ENCODE data around the gene PUM1. TPM values are rescaled to one million over a fixed set of nuclear protein-coding genes. Genes with fewer than 3 reads are reported as not detected.
A peak's percentile ranks its signal among the peaks of the same experiment; 100 is the strongest.

Gene PUM1
- total and polyA plus RNA-seq, 10 of the 15 experiments (the other 5 are each of a cell fraction or from before 2014, with no cell fraction given) = 21.4 to 75.3 (median 42.4) TPM

DNA sequence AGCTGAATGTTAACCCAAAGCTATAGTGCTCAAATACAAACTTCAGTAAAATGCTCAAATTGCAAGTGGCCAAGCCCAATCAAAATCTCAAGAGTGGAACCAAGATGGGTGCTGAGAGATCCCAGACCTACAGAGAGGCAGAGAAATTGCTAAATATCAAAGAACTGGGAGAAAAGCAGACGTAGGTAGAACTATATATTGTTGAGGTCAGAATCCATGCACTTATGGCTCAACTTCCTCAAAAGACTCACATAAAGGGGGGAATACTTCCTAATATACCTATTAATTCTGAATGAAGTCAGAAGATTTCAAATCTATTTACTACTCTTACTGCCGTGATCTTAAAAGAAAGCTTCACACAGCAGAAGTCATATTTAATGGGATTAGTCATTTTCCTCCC lies 65.2 kb downstream of the PUM1 start:
- H3K4me1 ChIP-seq (ENCODE audit: control insufficient read depth, insufficient read depth, low read length) = peaks cover 20% of the 10 kb centered on the region
- no peak overlapping the region for H3K9ac ChIP-seq (ENCODE audit: control insufficient read depth, insufficient read depth, low read length)
- FAIRE-seq (no peak), ATAC-seq (no peak), DNase-seq (ENCODE audit: low read depth, low spot score) (no peak)
- peaks cover 4 to 37% of the 10 kb centered on the region in 2 experiments for H3K36me3 ChIP-seq (ENCODE audit: control insufficient read depth in 2 of 2, insufficient read depth in 2 of 2, low read length in 1 of 2)
- H3K79me2 ChIP-seq (ENCODE audit: control insufficient read depth, insufficient read depth, low read length) = peaks cover 45% of the 10 kb centered on the region
- WGBS (ENCODE audit: insufficient coverage, insufficient replicate concordance, low lambda C conversion rate, missing lambda C conversion rate) = 71% methylated on average over 2 of the region's 2 CpGs
- no peak overlapping the region for H2AFZ ChIP-seq (ENCODE audit: control insufficient read depth, low read depth, low read length)
- H3K4me3 ChIP-seq = no peak overlapping the region
- ChIA-PET RAD21 (ENCODE audit: unreplicated experiment) (interaction anchor here (0.9 kb wide), 1 partner anchor 199 kb away, joined by 3 read pairs; no protein-coding TSS in a partner anchor), CTCF (interaction anchor here (1.5 kb wide), 1 partner anchor 11 kb away, joined by 4 read pairs; no protein-coding TSS in a partner anchor), SMC1A (ENCODE audit: uncharacterized antibody, unreplicated experiment) (interaction anchor here (0.7 to 1.5 kb wide), 5 partner anchors 9 to 24 kb away, joined by 3 to 6 read pairs (median 3); no protein-coding TSS in a partner anchor), POLR2A (interaction anchor here (1.5 kb wide), 1 partner anchor 10 kb away, joined by 4 read pairs; no protein-coding TSS in a partner anchor)
- TSS peak; percentile 3 for BruUV-seq (replicated peaks)
- H3K9me3 ChIP-seq (replicated peaks; ENCODE audit: control insufficient read depth, insufficient read depth, low read length) = no peaks in the 10 kb centered on the region
- intact Hi-C loops (cut with micrococcal nuclease; ENCODE audit: unreplicated experiment) = no loop called here
- peaks cover 2% of the 10 kb centered on the region; the same call in 1 of the 2 replicates for H4K20me1 ChIP-seq (ENCODE audit: control insufficient read depth, insufficient read depth)
- no peaks in the 10 kb centered on the region for H3K27me3 ChIP-seq (replicated peaks in 1 of 2; ENCODE audit: control insufficient read depth in 2 of 2, insufficient read depth in 2 of 2, low read length in 1 of 2)
- H3K4me2 ChIP-seq (ENCODE audit: control insufficient read depth, insufficient read depth) = no peak overlapping the region
- in situ Hi-C loops (cut with MboI) = no loop called here
- no peak overlapping the region for H3K27ac ChIP-seq (ENCODE audit: control insufficient read depth, insufficient read depth)
- TF ChIP-seq CTCF (IDR thresholded peaks at IDR 0.05 in 2 of 3, conservative IDR thresholded peaks at IDR 0.05 in 1 of 3; ENCODE audit: control insufficient read depth in 2 of 3, extremely low read depth in 1 of 3, insufficient read depth in 1 of 3, low read depth in 3 of 3, low read length in 3 of 3) (no peak), BHLHE40 (IDR thresholded peaks at IDR 0.05; ENCODE audit: borderline replicate concordance in 1 of 2, low read depth in 2 of 2, low read length in 1 of 2) (no peak), TCF12 (IDR thresholded peaks at IDR 0.05; ENCODE audit: low read depth, low read length) (no peak), BRCA1 (IDR thresholded peaks at IDR 0.05; ENCODE audit: low read depth, low read length) (no peak), LARP7 (IDR thresholded peaks at IDR 0.05) (no peak), SP1 (IDR thresholded peaks at IDR 0.05; ENCODE audit: low read depth, low read length) (no peak), ZNF687 (IDR thresholded peaks at IDR 0.05) (no peak), DPF2 (IDR thresholded peaks at IDR 0.05) (no peak), POLR2AphosphoS5 (IDR thresholded peaks at IDR 0.05; ENCODE audit: low read length) (no peak), EZH2 (IDR thresholded peaks at IDR 0.05; ENCODE audit: borderline replicate concordance, control insufficient read depth, low read depth, low read length) (no peak), SUPT20H (IDR thresholded peaks at IDR 0.05; ENCODE audit: borderline replicate concordance, control insufficient read depth, low read depth, low read length) (no peak), RELA (IDR thresholded peaks at IDR 0.05; ENCODE audit: borderline replicate concordance, partially characterized antibody) (no peak), NR2F1 (conservative IDR thresholded peaks at IDR 0.05) (no peak), CHD1 (IDR thresholded peaks at IDR 0.05; ENCODE audit: low read depth, low read length) (no peak)
- TF ChIP-seq, protein P1, sequence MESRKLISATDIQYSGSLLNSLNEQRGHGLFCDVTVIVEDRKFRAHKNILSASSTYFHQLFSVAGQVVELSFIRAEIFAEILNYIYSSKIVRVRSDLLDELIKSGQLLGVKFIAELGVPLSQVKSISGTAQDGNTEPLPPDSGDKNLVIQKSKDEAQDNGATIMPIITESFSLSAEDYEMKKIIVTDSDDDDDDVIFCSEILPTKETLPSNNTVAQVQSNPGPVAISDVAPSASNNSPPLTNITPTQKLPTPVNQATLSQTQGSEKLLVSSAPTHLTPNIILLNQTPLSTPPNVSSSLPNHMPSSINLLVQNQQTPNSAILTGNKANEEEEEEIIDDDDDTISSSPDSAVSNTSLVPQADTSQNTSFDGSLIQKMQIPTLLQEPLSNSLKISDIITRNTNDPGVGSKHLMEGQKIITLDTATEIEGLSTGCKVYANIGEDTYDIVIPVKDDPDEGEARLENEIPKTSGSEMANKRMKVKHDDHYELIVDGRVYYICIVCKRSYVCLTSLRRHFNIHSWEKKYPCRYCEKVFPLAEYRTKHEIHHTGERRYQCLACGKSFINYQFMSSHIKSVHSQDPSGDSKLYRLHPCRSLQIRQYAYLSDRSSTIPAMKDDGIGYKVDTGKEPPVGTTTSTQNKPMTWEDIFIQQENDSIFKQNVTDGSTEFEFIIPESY (IDR thresholded peaks at IDR 0.05) = no peak

All from GM12878 (cell line).